PC-9 (cell line): ENCODE results near the gene KLC1.

Experiments
- EZH2 ChIP-seq: fragments of 200-600 bp; sonication (generic); IDR thresholded peaks from 2 replicates; pipeline ENCODE4 v1.8.0; 2017; ENCODE audit warnings: antibody characterized with exemption, low read depth
- TF ChIP-seq, protein P1 (sequence below): fragments of 200-600 bp; sonication (generic); conservative IDR thresholded peaks from 2 replicates; pipeline ENCODE4 v1.6.1; 2017; ENCODE audit warnings: mixed run types, antibody characterized with exemption, mild to moderate bottlenecking, moderate library complexity

- TF ChIP-seq, protein P1, sequence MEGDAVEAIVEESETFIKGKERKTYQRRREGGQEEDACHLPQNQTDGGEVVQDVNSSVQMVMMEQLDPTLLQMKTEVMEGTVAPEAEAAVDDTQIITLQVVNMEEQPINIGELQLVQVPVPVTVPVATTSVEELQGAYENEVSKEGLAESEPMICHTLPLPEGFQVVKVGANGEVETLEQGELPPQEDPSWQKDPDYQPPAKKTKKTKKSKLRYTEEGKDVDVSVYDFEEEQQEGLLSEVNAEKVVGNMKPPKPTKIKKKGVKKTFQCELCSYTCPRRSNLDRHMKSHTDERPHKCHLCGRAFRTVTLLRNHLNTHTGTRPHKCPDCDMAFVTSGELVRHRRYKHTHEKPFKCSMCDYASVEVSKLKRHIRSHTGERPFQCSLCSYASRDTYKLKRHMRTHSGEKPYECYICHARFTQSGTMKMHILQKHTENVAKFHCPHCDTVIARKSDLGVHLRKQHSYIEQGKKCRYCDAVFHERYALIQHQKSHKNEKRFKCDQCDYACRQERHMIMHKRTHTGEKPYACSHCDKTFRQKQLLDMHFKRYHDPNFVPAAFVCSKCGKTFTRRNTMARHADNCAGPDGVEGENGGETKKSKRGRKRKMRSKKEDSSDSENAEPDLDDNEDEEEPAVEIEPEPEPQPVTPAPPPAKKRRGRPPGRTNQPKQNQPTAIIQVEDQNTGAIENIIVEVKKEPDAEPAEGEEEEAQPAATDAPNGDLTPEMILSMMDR, result no peak
- TF ChIP-seq EZH2, result no peak
Measured at GRCh38 chr14:103633391-103633790, 4.4 kb downstream of the KLC1 start.
